ENCODE measurements around the gene FAM163B. TPM values are rescaled to one million over a fixed set of nuclear protein-coding genes. Genes with fewer than 3 reads are reported as not detected.

The FAM163B gene
- polyA plus RNA-seq, 1 donor (not counting 4 experiments of a cell fraction or from before 2014, with no cell fraction given) = not detected

DNA sequence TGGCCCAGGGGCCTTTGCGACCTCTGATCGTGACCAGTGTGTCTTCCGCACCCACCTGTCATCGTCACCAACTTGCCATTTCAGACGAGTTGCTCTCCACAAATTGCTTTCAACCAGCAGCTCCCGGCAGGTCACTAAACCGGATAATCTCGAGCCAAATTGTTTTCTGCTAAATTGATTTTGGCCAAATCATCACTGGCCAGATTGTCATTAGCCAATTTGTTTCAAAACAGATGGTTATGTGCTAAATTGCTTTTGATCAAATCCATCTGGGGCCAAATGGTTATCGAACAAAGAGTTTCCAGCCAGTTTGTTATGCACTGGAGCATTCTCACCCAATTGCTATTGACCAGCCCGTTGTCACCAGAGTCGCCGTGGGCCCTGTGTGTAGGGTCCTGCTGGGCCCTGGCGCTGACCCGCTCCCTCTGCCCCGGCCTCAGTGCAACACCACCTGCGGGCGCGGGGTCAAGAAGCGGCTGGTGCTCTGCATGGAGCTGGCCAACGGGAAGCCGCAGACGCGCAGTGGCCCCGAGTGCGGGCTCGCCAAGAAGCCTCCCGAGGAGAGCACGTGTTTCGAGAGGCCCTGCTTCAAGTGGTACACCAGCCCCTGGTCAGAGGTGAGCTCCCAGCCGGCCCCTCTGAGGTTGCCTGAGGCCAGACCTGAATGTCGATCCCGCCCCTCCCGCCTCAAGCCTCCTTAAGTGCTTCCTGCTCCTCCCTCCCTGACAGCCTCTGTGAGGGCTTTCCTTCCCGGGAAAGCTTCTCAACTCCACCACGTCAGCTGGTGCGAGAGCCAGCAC, 39.1 kb downstream of the FAM163B start:
- Histone ChIP-seq H3K27ac (ENCODE audit: control insufficient read depth, insufficient read depth, low read length) (no peak overlapping the region), H2AFZ (ENCODE audit: control insufficient read depth, low read length) (no peak overlapping the region), H3K4me2 (ENCODE audit: control insufficient read depth, extremely low read depth, insufficient read depth, low read depth, low read length) (no peak overlapping the region), H3K9me1 (ENCODE audit: control insufficient read depth, extremely low read depth, insufficient read depth, low read length) (no peaks in the 10 kb centered on the region), H3K9ac (ENCODE audit: control insufficient read depth, extremely low read depth, insufficient read depth, low read length) (no peak overlapping the region), H3K79me2 (ENCODE audit: control insufficient read depth, insufficient read depth, low read length) (no peaks in the 10 kb centered on the region), H3K9me3 (ENCODE audit: control insufficient read depth, low read depth, low read length) (no peaks in the 10 kb centered on the region), H3K4me3 (ENCODE audit: control insufficient read depth in 2 of 3, extremely low read depth in 1 of 3, insufficient read depth in 2 of 3, low read depth in 1 of 3, low read length in 3 of 3) (no peak overlapping the region), H3K27me3 (ENCODE audit: control insufficient read depth, extremely low read depth, insufficient read depth, low read length) (peaks cover 22% of the 10 kb centered on the region), H3K4me1 (ENCODE audit: control insufficient read depth, extremely low read depth, insufficient read depth, low read length) (no peaks in the 10 kb centered on the region), H3K36me3 (ENCODE audit: control insufficient read depth in 2 of 2, extremely low read depth in 1 of 2, insufficient read depth in 2 of 2, low read length in 2 of 2) (no peaks in the 10 kb centered on the region), H4K20me1 (ENCODE audit: control insufficient read depth, extremely low read depth, insufficient read depth, low read length) (no peaks in the 10 kb centered on the region)
- FAIRE-seq (no peak), DNase-seq (ENCODE audit: low read depth, low spot score) (no peak)
- dilution Hi-C loops (cut with MboI; ENCODE audit: extremely low pct_ligation_motif_present, low sequenced_read_pairs) = no loop called here
- no peak for TF ChIP-seq EZH2 (IDR thresholded peaks at IDR 0.05; ENCODE audit: low read length)
- TF ChIP-seq, protein P1, sequence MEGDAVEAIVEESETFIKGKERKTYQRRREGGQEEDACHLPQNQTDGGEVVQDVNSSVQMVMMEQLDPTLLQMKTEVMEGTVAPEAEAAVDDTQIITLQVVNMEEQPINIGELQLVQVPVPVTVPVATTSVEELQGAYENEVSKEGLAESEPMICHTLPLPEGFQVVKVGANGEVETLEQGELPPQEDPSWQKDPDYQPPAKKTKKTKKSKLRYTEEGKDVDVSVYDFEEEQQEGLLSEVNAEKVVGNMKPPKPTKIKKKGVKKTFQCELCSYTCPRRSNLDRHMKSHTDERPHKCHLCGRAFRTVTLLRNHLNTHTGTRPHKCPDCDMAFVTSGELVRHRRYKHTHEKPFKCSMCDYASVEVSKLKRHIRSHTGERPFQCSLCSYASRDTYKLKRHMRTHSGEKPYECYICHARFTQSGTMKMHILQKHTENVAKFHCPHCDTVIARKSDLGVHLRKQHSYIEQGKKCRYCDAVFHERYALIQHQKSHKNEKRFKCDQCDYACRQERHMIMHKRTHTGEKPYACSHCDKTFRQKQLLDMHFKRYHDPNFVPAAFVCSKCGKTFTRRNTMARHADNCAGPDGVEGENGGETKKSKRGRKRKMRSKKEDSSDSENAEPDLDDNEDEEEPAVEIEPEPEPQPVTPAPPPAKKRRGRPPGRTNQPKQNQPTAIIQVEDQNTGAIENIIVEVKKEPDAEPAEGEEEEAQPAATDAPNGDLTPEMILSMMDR (optimal IDR thresholded peaks at IDR 0.05 in 1 of 3, IDR thresholded peaks at IDR 0.05 in 1 of 3, conservative IDR thresholded peaks at IDR 0.05 in 1 of 3; ENCODE audit: extremely low read depth in 1 of 3, insufficient read depth in 2 of 3, low read length in 3 of 3) = no peak

DNA sequence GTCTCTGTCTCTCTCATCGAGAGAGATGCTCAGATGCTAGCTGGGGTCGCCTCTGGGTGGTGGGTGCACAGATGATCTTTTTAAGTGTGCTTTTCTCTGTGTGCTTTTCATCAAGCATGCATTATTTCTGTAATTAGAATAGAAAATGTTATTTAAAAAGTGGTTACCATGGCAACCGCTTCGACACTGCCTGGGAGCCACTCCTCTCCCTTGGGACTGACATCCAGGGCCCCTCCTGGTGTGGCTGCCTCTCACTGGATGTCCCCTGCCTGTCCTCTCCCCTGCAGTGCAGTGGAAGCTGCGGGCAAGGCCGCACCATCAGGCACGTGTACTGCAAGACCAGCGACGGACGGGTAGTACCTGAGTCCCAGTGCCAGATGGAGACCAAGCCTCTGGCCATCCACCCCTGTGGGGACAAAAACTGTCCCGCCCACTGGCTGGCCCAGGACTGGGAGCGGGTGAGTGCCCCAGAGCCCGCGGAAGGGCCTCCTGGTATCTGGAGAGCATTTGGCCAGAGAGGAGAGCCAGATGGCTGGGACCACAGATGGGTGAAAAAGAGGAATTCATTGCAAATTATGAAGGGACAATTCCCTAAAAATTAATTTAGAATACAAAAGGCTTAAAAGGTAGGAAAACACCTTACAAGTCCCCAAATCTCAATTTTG, 39.9 kb downstream of the FAM163B start:
- dilution Hi-C loops (cut with MboI; ENCODE audit: extremely low pct_ligation_motif_present, low sequenced_read_pairs) = no loop called here
- peaks cover 28% of the 10 kb centered on the region for H3K27me3 ChIP-seq (ENCODE audit: control insufficient read depth, extremely low read depth, insufficient read depth, low read length)
- no peak overlapping the region for H3K4me3 ChIP-seq (ENCODE audit: control insufficient read depth in 2 of 3, extremely low read depth in 1 of 3, insufficient read depth in 2 of 3, low read depth in 1 of 3, low read length in 3 of 3)
- no peaks in the 10 kb centered on the region for H4K20me1 ChIP-seq (ENCODE audit: control insufficient read depth, extremely low read depth, insufficient read depth, low read length)
- H3K9me1 ChIP-seq (ENCODE audit: control insufficient read depth, extremely low read depth, insufficient read depth, low read length) = no peaks in the 10 kb centered on the region
- H3K9me3 ChIP-seq (ENCODE audit: control insufficient read depth, low read depth, low read length) = no peaks in the 10 kb centered on the region
- H3K27ac ChIP-seq (ENCODE audit: control insufficient read depth, insufficient read depth, low read length) = no peak overlapping the region
- H3K36me3 ChIP-seq (ENCODE audit: control insufficient read depth in 2 of 2, extremely low read depth in 1 of 2, insufficient read depth in 2 of 2, low read length in 2 of 2) = no peaks in the 10 kb centered on the region
- H3K79me2 ChIP-seq (ENCODE audit: control insufficient read depth, insufficient read depth, low read length) = no peaks in the 10 kb centered on the region
- H3K4me2 ChIP-seq (ENCODE audit: control insufficient read depth, extremely low read depth, insufficient read depth, low read depth, low read length) = no peak overlapping the region
- H3K9ac ChIP-seq (ENCODE audit: control insufficient read depth, extremely low read depth, insufficient read depth, low read length) = no peak overlapping the region
- no peaks in the 10 kb centered on the region for H3K4me1 ChIP-seq (ENCODE audit: control insufficient read depth, extremely low read depth, insufficient read depth, low read length)
- FAIRE-seq (no peak), DNase-seq (ENCODE audit: low read depth, low spot score) (no peak)
- TF ChIP-seq, protein P1 (optimal IDR thresholded peaks at IDR 0.05 in 1 of 3, IDR thresholded peaks at IDR 0.05 in 1 of 3, conservative IDR thresholded peaks at IDR 0.05 in 1 of 3; ENCODE audit: extremely low read depth in 1 of 3, insufficient read depth in 2 of 3, low read length in 3 of 3) = no peak
- no peak for TF ChIP-seq EZH2 (IDR thresholded peaks at IDR 0.05; ENCODE audit: low read length)
- H2AFZ ChIP-seq (ENCODE audit: control insufficient read depth, low read length) = no peak overlapping the region

All from keratinocyte (primary cell).